CD4-positive, alpha-beta T cell (primary cell): Measurements from ENCODE around the gene PBX1. TPM values are rescaled to one million over a fixed set of nuclear protein-coding genes. Genes with fewer than 3 reads are reported as not detected.

Experiments used
- ATAC-seq: fragments of 200-7000 bp; cut with Tn5 transposase; one replicate; pipeline ENCODE4 v1.10.0; 2022; ENCODE audit warnings: mild to moderate bottlenecking; ENCODE audit not compliant: poor library complexity
- CTCF ChIA-PET: fragments of 350-600 bp; sonication (Branson Sonifier 250); formaldehyde crosslinking; loops from one replicate; lab custom pipeline; 2021; ENCODE audit warnings: antibody characterized with exemption, inconsistent platforms; lab: Charles Lee
- POLR2A ChIA-PET: fragments of 350-600 bp; sonication (Branson Sonifier 250); formaldehyde crosslinking; loops from one replicate; lab custom pipeline; 2021; ENCODE audit warnings: antibody characterized with exemption, inconsistent platforms; lab: Charles Lee
- DNase-seq, 14 experiments: peaks; one replicate each; pipeline ENCODE4 v3.0.0-alpha.2; 2013 to 2020; ENCODE audit warnings: mixed read lengths in 2 of 14
- H3K27ac ChIP-seq, 2 donors: one replicate each; pipeline versions ENCODE4 v1.5.1 to v1.7.0; 2013; ENCODE audit warnings: low read length in 2 of 2, low read depth in 1 of 2, mild to moderate bottlenecking in 1 of 2
- H3K27me3 ChIP-seq, 2 experiments: 1 replicate in 1 of 2; 2 replicates in 1 of 2; pipeline versions ENCODE4 v1.6.1 to v1.7.0; 2013; ENCODE audit warnings: low read length in 2 of 2, control low read depth in 1 of 2, mild to moderate bottlenecking in 1 of 2, moderate library complexity in 1 of 2; ENCODE audit not compliant: insufficient read depth in 2 of 2, control insufficient read depth in 1 of 2
- H3K36me3 ChIP-seq: one replicate; pipeline ENCODE4 v1.6.1; 2013; ENCODE audit warnings: low read length, control low read depth; ENCODE audit not compliant: insufficient read depth
- H3K4me1 ChIP-seq: one replicate; pipeline ENCODE4 v1.6.1; 2013; ENCODE audit warnings: low read length, control low read depth; ENCODE audit not compliant: insufficient read depth
- H3K4me3 ChIP-seq: one replicate; pipeline ENCODE4 v1.5.1; 2013; ENCODE audit warnings: mild to moderate bottlenecking, low read length, moderate library complexity
- H3K9me3 ChIP-seq, 2 experiments: 1 replicate in 1 of 2; 2 replicates in 1 of 2; pipeline versions ENCODE4 v1.6.1 to v1.7.0; 2013; ENCODE audit warnings: low read length in 2 of 2, mild to moderate bottlenecking in 2 of 2, control low read depth in 1 of 2, moderate library complexity in 1 of 2; ENCODE audit not compliant: control insufficient read depth in 1 of 2, insufficient read depth in 1 of 2
- H3K27ac Mint-ChIP-seq: one replicate; pipeline ENCODE4 v1.8.0; 2020; ENCODE audit warnings: mixed read lengths
- H3K27me3 Mint-ChIP-seq: one replicate; pipeline ENCODE4 v1.8.0; 2021; ENCODE audit warnings: mixed read lengths
- H3K36me3 Mint-ChIP-seq: one replicate; pipeline ENCODE4 v1.8.0; 2021; ENCODE audit warnings: low read depth, mixed read lengths
- H3K4me1 Mint-ChIP-seq: one replicate; pipeline ENCODE4 v1.8.0; 2021; ENCODE audit warnings: low read depth, mixed read lengths
- H3K4me3 Mint-ChIP-seq: one replicate; pipeline ENCODE4 v1.8.0; 2020; ENCODE audit warnings: mild to moderate bottlenecking, mixed read lengths
- H3K9me3 Mint-ChIP-seq: one replicate; pipeline ENCODE4 v1.8.0; 2020; ENCODE audit warnings: mixed read lengths
- intact Hi-C, 2 experiments: fragments of 100-400 bp; cut with DNase I in 1 of 2; cut with micrococcal nuclease in 1 of 2; formaldehyde crosslinking; loops; one replicate each; pipeline versions ENCODE4 v1.15.1 to v1.9.0; 2023 to 2025; cut with DNase I, micrococcal nuclease
- total RNA-seq, 174 experiments: library from RNA in 2 of 174; stranded (reverse) in 2 of 174; gene quantifications; one replicate each; pipeline ENCODE4 v1.2.3 and lab custom pipeline; 2021 to 2026
- TF ChIP-seq, protein P1 (sequence below): fragments of 200-600 bp; IDR thresholded peaks from one replicate; pipeline ENCODE4 v1.8.0; 2022; ENCODE audit warnings: antibody characterized with exemption, mild to moderate bottlenecking

The PBX1 gene
- total RNA-seq, 2 experiments from 2014 or later = 0.64 to 0.96 TPM

DNA sequence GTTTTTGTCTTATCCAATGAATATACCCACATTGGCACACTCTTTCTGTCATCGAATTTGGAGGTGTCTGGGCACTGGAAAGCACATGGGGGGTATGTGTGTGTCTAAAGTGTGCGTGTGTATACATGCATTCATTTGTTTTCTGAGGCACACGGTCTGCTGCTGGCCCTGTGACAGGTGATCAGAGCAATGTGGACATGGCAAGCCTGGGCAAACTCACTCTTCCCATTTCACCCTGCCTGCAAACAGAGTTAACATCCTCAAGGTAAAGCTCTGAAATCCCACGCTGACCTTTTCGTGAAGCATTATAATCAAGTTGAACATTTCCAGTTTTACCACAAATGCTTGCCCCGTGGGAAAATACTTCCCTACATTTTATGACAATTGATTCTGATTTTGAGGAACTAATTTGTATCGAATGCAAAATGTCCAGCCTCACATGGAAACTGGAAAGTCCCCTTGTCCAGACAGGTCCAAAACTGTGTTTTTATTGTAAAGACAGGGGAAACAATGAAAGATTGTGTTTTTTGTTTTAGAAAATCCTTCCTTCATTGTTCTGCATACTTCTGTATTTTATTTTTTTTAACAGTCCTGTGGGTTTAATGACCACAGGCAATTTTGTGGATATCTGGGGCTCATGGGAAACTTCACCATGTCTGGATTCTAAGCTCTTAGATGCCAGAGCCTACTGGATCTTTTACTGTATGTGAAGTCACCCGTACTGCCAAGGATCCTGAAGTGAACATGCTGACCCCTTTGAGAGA, 160.9 kb downstream of the PBX1 start:
- H3K9me3 ChIP-seq = peaks cover 0 to 5% of the 10 kb centered on the region in 2 experiments
- ChIA-PET CTCF (no interaction called here), POLR2A (no interaction called here)
- no peaks in the 10 kb centered on the region for H3K4me1 Mint-ChIP-seq
- H3K4me3 ChIP-seq = no peak overlapping the region
- no peaks in the 10 kb centered on the region for H3K27me3 Mint-ChIP-seq
- no peak for ATAC-seq
- no peak overlapping the region for H3K27ac Mint-ChIP-seq
- H3K27me3 ChIP-seq = peaks cover 0 to 4% of the 10 kb centered on the region in 2 experiments
- no peaks in the 10 kb centered on the region for H3K9me3 Mint-ChIP-seq
- H3K36me3 Mint-ChIP-seq = no peaks in the 10 kb centered on the region
- H3K4me3 Mint-ChIP-seq = no peak overlapping the region
- DNase-seq = no peak
- TF ChIP-seq, protein P1, sequence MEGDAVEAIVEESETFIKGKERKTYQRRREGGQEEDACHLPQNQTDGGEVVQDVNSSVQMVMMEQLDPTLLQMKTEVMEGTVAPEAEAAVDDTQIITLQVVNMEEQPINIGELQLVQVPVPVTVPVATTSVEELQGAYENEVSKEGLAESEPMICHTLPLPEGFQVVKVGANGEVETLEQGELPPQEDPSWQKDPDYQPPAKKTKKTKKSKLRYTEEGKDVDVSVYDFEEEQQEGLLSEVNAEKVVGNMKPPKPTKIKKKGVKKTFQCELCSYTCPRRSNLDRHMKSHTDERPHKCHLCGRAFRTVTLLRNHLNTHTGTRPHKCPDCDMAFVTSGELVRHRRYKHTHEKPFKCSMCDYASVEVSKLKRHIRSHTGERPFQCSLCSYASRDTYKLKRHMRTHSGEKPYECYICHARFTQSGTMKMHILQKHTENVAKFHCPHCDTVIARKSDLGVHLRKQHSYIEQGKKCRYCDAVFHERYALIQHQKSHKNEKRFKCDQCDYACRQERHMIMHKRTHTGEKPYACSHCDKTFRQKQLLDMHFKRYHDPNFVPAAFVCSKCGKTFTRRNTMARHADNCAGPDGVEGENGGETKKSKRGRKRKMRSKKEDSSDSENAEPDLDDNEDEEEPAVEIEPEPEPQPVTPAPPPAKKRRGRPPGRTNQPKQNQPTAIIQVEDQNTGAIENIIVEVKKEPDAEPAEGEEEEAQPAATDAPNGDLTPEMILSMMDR = no peak
- intact Hi-C loops = no loop called here
- H3K27ac ChIP-seq = no peak overlapping the region
- H3K4me1 ChIP-seq = no peaks in the 10 kb centered on the region
- H3K36me3 ChIP-seq = no peaks in the 10 kb centered on the region

- intact Hi-C loops = no loop called here
- Histone ChIP-seq H3K27ac (no peak overlapping the region), H3K4me3 (no peak overlapping the region), H3K9me3 (peaks cover 0 to 5% of the 10 kb centered on the region in 2 experiments), H3K36me3 (no peaks in the 10 kb centered on the region), H3K4me1 (no peaks in the 10 kb centered on the region), H3K27me3 (peaks cover 0 to 4% of the 10 kb centered on the region in 2 experiments)
- ATAC-seq (no peak), DNase-seq (peak in 1 of 14 experiments; percentile 2)
- TF ChIP-seq, protein P1 = no peak
- Mint-ChIP-seq H3K27ac (no peak overlapping the region), H3K4me1 (no peaks in the 10 kb centered on the region), H3K4me3 (no peak overlapping the region), H3K9me3 (no peaks in the 10 kb centered on the region), H3K27me3 (no peaks in the 10 kb centered on the region), H3K36me3 (no peaks in the 10 kb centered on the region)
- POLR2A ChIA-PET = no interaction called here
- CTCF ChIA-PET = no interaction called here
These were observed 161.7 kb downstream of the PBX1 start for GRCh38 chr1:164720440-164721227.

- ChIA-PET CTCF (no interaction called here), POLR2A (no interaction called here)
- no peaks in the 10 kb centered on the region for H3K36me3 Mint-ChIP-seq
- H3K4me1 Mint-ChIP-seq = no peaks in the 10 kb centered on the region
- Histone ChIP-seq H3K9me3 (peaks cover 0 to 5% of the 10 kb centered on the region in 2 experiments), H3K36me3 (no peaks in the 10 kb centered on the region), H3K4me1 (no peaks in the 10 kb centered on the region), H3K27me3 (peaks cover 0 to 4% of the 10 kb centered on the region in 2 experiments), H3K27ac (no peak overlapping the region), H3K4me3 (no peak overlapping the region)
- intact Hi-C loops = no loop called here
- no peak overlapping the region for H3K27ac Mint-ChIP-seq
- H3K9me3 Mint-ChIP-seq = no peaks in the 10 kb centered on the region
- ATAC-seq (no peak), DNase-seq (no peak)
- no peaks in the 10 kb centered on the region for H3K27me3 Mint-ChIP-seq
- no peak overlapping the region for H3K4me3 Mint-ChIP-seq
- TF ChIP-seq, protein P1 = no peak
These were observed 162.2 kb downstream of the PBX1 start for GRCh38 chr1:164721228-164721496.
